Tibial nerve (tissue), 4 donors: ENCODE data around the gene ATPAF1.

ENCODE experiments used
- EP300 ChIP-seq, 2 donors: sonication (generic); formaldehyde crosslinking; IDR thresholded peaks; one replicate each; pipeline ENCODE4 v1.6.1; 2017; ENCODE audit warnings: antibody characterized with exemption in 2 of 2, mild to moderate bottlenecking in 1 of 2
- POLR2A ChIP-seq, 2 donors: fragments of 450-650 bp; IDR thresholded peaks; one replicate each; pipeline ENCODE4 v1.6.1; 2017; ENCODE audit warnings: antibody characterized with exemption in 2 of 2, mild to moderate bottlenecking in 2 of 2, moderate library complexity in 2 of 2
- TF ChIP-seq, protein P1 (sequence below), 5 experiments: fragments of 200-600 bp in 3 of 5; fragments of 450-650 bp in 2 of 5; sonication (generic) in 3 of 5; IDR thresholded peaks; one replicate each; pipeline ENCODE4 v1.5.1; 2016 to 2019; ENCODE audit warnings: antibody characterized with exemption in 5 of 5, mild to moderate bottlenecking in 3 of 5, moderate library complexity in 2 of 5

DNA sequence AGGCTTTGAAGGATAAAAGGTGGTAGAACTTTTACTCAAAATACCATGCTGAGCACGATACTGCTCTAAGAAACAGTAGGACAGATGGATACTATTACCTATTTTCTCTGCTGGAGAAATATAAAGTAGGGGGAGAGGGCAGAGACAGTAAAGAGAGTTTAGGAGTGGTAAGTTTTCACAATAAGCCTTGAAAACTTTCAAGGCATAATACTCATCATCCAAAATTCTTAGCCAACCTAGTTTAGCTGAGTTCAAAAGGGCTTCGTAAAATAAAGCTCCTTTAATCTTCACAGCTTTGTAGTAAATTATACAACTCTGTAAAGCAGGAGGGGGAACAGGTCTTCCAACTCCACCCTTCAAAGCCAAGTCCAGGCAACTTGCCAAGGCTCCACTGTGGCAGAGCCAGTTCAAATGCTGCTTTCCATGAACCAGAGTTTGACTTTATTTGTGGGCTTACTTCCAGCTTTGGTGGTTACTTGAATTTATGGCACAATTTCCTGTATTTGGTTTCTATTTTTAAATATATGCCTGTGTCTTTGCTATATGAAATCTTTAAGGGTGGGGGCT is 19.0 kb upstream of the ATPAF1 start:
- TF ChIP-seq, protein P1, sequence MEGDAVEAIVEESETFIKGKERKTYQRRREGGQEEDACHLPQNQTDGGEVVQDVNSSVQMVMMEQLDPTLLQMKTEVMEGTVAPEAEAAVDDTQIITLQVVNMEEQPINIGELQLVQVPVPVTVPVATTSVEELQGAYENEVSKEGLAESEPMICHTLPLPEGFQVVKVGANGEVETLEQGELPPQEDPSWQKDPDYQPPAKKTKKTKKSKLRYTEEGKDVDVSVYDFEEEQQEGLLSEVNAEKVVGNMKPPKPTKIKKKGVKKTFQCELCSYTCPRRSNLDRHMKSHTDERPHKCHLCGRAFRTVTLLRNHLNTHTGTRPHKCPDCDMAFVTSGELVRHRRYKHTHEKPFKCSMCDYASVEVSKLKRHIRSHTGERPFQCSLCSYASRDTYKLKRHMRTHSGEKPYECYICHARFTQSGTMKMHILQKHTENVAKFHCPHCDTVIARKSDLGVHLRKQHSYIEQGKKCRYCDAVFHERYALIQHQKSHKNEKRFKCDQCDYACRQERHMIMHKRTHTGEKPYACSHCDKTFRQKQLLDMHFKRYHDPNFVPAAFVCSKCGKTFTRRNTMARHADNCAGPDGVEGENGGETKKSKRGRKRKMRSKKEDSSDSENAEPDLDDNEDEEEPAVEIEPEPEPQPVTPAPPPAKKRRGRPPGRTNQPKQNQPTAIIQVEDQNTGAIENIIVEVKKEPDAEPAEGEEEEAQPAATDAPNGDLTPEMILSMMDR (IDR thresholded peaks at IDR 0.05), result no peak
- no peak for TF ChIP-seq POLR2A (IDR thresholded peaks at IDR 0.05)
- TF ChIP-seq EP300 (IDR thresholded peaks at IDR 0.05), result no peak
